HFF-Myc (cell line): Measurements from ENCODE around the gene P2RX3.

Experiments used
- DNase-seq: peaks from one replicate; pipeline ENCODE4 v3.0.0-alpha.2; 2011; ENCODE audit warnings: low read depth; ENCODE audit errors: extremely low read depth
- H3K4me3 ChIP-seq: replicated peaks from 2 replicates; pipeline ENCODE4 v1.5.1; 2011; ENCODE audit warnings: low read depth, mild to moderate bottlenecking, control low read depth, low read length
- TF ChIP-seq, protein P1 (sequence below): IDR thresholded peaks from 2 replicates; pipeline ENCODE4 v1.5.1; 2012; ENCODE audit warnings: mild to moderate bottlenecking, low read depth, low read length, control low read depth; ENCODE audit errors: missing control alignments

Gene P2RX3

GRCh38 chr11:57363131-57364080 lies 25.3 kb downstream of the P2RX3 start:
- TF ChIP-seq, protein P1, sequence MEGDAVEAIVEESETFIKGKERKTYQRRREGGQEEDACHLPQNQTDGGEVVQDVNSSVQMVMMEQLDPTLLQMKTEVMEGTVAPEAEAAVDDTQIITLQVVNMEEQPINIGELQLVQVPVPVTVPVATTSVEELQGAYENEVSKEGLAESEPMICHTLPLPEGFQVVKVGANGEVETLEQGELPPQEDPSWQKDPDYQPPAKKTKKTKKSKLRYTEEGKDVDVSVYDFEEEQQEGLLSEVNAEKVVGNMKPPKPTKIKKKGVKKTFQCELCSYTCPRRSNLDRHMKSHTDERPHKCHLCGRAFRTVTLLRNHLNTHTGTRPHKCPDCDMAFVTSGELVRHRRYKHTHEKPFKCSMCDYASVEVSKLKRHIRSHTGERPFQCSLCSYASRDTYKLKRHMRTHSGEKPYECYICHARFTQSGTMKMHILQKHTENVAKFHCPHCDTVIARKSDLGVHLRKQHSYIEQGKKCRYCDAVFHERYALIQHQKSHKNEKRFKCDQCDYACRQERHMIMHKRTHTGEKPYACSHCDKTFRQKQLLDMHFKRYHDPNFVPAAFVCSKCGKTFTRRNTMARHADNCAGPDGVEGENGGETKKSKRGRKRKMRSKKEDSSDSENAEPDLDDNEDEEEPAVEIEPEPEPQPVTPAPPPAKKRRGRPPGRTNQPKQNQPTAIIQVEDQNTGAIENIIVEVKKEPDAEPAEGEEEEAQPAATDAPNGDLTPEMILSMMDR = no peak
- H3K4me3 ChIP-seq = no peak overlapping the region
- no peak for DNase-seq

GRCh38 chr11:57364851-57365660 lies 26.9 kb downstream of the P2RX3 start:
- TF ChIP-seq, protein P1 = no peak
- H3K4me3 ChIP-seq = no peak overlapping the region
- DNase-seq = no peak

DNA sequence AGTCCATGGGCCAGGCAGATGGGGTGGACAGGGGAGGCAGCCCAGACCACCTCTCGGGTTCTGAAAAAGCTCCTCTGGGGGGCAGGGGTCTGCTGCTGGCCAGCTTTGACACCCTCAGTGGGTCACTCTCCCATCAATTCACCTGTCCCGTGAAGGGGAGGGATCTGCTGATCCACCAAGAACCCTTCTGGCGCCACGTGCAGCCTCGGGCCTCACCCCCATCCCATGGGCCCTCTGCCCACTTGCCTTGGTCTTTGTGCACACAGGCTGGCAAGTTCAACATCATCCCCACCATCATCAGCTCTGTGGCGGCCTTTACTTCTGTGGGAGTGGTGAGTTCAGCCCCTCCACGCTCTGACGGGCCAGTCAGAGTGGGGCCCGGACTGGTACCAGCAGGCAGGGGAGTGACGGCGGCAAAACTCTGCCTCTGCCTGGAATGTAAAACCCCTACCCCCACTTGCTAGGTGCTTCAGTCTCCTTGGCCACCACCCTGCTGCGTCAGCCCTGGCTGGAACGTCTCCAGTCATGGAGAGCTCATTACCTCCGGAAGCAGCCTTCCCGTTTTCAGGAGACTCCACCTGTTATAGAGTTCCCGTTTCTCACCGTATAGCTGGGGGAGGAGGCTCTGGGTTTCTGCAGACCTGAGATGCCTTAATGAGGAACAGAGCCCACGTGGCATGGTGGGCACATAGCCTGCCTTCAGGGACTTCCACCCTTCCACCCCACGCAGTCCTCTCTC lies 30.1 kb downstream of the P2RX3 start:
- TF ChIP-seq, protein P1 = no peak
- no peak overlapping the region for H3K4me3 ChIP-seq
- no peak for DNase-seq

DNA sequence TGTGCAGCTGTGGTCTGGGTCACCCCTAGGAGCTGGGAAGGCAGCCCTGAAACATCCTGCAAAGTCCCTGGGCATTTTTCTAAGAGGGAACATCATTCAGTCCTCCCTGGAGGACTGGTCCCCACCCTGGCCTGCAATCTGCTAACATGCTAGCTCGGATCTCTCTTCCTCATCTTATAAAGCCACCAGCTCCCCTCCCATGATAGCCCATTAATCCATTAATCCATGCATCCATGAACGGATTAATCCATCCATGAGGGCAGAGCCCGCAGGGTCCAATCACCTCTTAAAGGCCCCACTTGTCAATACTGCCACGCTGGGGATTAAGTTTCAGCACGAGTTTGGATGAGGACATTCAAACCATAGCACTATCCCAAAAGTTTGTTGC lies 30.7 kb downstream of the P2RX3 start:
- H3K4me3 ChIP-seq = no peak overlapping the region
- DNase-seq = no peak
- TF ChIP-seq, protein P1 = no peak

DNA sequence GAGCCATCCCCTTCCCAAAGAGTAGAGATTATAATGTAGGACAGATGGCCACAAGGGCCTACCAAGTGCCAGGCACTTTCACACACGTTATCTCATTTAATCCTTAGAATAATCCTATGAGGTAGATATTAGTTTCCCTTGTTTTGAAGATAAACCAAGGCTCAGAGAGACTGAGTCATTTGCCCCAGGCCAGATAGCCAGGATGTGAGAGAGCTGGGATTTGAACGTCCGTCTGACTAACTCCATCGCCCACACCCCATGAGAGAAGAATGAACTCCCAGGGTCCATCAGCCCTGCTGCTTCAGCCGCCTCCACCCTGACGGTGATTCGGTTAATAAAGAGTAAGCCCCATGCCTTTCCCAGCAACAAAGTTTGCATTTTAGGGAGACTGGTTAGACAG lies 32.1 kb downstream of the P2RX3 start:
- DNase-seq = no peak
- TF ChIP-seq, protein P1 = no peak
- no peak overlapping the region for H3K4me3 ChIP-seq

DNA sequence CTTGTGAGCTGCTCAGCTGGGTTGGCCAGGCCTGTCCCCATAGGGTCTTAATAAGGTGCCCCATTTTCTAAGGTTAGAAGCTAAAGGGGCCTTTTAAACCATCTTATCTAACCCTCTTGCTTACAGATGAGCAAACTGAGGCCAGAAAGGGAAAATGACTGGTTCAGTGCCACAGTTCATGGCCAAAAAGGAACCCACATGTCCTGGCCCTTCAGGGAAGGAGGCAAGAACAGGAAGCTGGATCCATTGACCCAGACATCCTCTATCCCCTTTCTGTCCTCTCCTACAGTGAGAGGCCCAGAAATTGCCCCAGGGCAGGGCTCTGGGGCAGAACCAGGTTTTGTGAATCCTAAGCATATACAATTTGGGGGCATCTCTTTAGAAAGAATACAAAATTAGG lies 32.8 kb downstream of the P2RX3 start:
- no peak for DNase-seq
- H3K4me3 ChIP-seq = no peak overlapping the region
- TF ChIP-seq, protein P1 = no peak
